GM18520 (cell line): ENCODE results near the gene ADGRA1.
"Not testable (repeated sequence)": the region's sequence is repeated elsewhere in the genome, so short reads cannot be mapped to it uniquely, and the experiment has no call there.

Experiments
- ATAC-seq: cut with Tn5 transposase; IDR thresholded peaks from one replicate; pipeline ENCODE4 v1.9.1; 2021; ENCODE audit not compliant: unreplicated experiment

The ADGRA1 gene

DNA sequence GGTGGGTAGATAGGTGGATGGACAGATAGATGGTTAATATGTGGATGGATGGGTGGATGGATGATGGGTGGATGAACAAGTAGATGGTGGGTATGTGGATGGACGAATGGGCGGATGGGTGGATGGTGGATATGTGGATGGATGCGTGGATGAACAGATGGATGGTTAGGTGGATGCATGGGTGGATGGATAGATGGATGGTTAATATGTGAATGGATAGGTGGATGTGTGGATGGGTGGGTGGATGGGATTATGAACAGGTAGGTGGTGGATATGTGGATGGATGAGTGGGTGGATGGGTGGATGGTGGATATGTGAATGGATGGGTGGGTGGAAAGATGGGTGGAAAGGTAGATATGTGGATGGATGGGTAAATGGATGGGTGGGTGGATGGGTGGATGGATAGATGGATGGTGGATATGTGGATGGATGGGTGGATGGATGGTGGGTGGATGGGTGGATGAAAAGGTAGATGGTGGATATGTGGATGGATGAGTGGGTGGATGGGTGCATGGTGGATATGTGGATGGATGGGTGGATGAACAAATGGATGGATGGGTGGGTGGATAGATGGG lies 87.1 kb downstream of the ADGRA1 start:
- ATAC-seq, result no peak

DNA sequence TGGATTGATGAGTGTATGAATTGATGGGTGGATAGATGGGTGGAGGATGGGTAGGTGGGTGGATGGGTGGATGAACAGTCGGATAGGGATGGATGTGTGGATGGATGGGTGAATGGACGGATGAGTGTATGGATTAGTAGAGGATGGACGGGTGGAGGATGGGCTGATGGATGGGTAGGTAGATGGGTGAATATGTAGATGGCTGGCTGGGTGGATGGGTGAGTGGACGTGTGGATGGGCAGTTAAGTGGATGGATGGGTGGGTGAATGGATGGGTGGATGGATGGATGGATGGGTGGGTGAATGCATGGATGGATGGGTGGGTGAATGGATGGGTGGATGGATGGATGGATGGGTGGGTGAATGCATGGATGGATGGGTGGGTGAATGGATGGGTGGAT lies 87.9 kb downstream of the ADGRA1 start:
- ATAC-seq, result not testable (repeated sequence)

DNA sequence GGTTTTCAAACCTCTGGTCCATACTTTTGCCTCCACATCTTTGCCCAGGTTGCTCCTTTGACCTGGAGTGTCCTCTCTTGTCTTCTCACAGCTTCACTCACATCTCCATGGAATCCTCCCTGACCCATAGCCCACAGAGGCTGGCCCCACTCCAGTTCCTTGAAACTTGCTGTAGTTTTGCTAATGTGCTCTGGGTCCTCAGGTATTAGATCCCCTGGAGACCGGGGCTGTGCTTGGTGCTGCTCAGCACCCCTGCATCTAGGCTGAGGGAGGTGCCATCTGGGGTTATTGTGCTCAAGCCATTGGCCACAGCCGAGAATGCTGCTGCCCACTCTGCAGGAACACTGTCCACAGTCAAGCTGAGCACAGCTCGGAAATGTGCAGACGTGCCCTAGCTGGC lies 88.8 kb downstream of the ADGRA1 start:
- no peak for ATAC-seq

DNA sequence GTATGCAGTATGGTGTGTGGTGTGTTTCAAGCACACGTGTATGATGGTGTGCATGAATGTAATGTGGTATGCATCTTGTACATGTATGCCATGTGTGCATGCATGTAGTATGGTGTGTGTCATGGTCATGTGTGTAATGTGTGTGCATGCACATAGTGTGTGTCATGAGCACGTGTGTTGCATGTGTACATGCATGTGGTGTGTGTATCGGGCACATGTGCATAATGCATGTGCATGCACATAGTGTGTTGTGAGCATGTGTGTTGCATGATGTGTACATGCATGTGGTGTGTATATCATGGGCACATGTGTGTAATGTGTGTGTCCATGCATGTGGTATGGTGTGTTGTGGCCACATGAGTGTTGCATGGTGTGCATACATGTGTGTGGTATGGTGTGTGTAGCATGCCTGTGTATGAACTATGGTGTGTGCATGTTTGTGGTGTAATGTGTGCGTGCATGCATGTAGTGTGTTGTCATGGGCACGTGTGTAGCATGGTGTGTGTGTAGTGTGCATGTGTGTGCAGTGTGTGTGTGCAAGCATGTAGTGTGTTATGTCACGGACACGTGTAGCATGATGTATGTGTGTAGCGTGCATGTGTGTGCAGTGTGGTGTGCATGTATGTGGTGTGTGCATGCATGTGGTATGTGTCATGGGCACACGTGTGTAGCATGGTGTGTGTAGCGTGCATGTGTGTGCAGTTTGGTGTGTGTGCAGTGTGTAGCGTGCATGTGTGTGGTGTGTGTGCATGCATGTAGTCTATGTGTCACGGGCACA lies 89.8 kb downstream of the ADGRA1 start:
- no peak for ATAC-seq

DNA sequence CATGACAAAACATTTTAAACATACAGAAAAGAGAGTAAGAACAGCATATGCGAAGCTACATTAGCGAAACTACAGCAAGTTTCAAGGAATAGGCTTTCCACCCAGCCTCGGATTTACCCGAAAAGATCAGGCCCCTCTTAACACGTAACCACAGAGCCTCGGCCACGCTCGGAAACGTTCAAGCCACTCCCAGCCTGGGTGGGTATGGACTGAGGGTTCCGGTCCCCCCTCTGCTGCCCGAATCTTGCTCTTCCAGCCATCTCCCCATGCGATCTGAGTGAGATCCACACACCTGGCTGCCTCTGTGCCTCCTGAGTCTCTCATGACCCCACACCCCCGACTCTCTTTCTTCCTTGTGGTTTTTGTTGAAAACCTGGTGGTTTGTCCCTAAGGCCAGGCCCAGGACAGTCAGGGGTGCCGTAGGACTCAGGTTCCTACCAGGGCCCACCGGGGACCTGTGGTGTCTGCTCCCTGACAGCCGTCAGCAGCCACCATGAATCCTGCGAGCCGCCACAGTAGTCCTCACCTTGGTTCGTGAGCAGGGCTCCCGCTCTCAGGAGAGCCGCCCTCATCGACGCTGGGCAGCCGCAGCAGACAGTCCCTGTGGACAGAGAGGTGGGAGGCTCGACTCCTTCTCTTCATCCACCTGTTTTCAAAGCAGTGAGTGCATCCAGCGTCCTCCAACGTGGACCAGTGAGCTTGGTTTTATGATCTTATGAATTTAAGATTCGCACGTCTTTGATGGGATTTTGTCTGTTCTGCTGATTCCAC lies 90.8 kb downstream of the ADGRA1 start:
- ATAC-seq, result no peak

DNA sequence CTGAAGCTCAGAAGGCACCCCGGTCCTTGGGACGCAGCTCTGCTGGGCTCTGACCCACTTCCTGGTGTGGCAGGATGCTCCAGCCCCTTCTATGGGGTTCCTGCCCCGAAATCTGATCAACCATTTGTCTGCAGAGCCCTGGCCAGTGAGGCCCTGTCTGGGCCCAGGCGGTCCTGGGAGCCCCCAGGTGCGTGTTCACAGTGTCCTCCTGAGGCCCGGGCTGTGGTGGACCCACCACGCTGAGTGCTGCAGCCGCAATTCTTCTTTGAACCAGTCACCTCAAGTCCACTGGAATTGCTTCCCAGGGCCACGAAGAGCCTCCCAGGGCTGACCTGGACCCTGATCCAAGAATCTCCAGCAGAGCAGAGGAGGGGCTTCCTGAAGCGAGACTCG lies 91.4 kb downstream of the ADGRA1 start:
- no peak for ATAC-seq

DNA sequence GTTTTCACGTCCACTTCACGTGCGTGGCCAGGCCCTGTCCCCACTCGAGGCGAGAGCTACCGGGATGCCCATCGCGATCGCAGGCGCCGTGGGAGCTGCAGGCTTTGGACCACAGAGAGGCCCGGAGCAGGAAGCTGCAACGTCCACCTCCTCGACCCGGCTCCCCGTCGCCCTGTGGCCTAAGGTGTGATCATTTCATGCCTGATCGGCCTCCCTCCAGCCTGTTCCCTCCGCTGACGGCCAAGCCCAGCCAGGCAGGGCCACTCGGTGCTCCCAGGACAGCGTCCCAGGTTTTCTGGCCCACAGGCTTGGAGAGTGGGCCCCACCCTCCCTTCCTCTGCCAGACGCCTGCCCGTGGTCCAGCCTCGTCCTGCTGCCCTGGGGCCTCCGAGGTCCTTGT lies 91.9 kb downstream of the ADGRA1 start:
- ATAC-seq, result no peak

DNA sequence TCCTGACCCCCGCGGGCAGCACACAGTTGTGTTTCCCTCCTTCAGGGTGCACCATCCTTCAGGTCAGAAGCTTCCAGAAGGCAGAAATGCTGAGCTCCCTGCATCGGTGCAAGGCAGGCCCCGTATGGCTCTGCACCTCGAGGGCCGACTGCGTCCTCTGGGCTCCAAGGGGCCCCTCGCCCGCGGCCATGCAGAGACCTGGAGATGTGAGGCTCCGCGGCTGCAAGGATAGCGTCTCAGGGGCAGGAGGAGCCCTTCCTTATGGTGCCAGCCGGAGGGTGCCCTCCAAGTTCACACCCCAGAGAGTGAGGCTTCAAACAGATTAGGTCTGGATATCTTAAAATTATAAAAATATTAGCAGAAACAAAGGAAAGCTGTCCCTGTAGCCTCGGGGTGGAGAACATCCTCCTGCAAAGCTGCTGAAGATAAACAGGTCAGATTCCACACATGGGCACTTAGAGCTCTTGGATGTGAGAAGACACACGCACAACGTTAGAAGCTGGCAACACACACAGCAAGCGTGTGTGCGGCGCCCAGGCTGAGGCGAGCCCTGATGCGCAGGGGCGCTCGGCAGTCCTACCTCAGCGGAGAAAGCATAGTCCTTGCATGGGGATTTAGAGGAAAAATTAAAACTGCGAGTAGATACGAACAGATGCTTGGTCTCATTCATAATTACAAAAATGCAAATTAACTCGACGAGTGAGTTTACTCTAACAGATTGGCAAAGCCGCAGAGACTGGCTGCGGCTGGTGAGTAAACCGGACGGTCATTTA lies 92.7 kb downstream of the ADGRA1 start:
- no peak for ATAC-seq

DNA sequence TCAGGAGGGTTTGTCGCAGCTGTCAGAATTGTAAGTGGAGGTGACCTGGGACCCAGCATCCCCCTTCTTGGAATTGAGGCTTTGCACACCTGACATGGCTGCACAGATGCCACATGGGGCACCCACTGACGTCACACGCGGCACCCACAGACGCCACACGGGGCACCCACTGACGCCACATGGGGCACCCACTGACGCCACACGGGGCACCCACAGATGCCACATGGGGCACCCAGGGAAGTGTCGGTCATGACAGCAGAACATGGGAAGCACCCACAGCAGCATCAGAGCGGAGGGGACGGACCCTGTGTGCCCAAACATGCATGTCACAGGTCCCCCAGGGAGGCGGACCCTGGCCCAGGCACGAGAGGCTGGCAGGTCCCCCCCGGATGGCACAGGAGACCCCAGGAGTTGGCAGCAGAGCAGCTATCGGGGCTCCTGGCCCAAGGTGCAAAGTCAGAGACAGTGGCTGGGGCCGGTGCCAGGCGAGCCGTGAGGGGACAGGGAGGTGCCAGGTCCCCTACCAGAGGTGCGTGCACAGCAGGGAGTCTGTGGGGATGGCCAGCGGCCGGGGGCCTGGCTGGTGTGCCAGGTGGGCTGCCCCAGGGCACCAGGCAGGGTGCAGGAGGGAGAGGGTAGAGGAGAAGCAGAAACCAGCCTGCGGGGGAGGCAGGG lies 93.4 kb downstream of the ADGRA1 start:
- ATAC-seq, result no peak
